Ishikawa (cell line): ENCODE data around the gene LRBA.

Experiments used
- MAX ChIP-seq: IDR thresholded peaks from 2 replicates; pipeline ENCODE4 v1.6.1; 2012
- YY1 ChIP-seq: IDR thresholded peaks from 2 replicates; pipeline ENCODE4 v1.6.1; 2012; ENCODE audit warnings: low read depth

GRCh38 chr4:150447356-150447755 is 567.7 kb downstream of the LRBA start:
- TF ChIP-seq MAX, result no peak
- TF ChIP-seq YY1, result no peak
